GM23338 (cell line): Measurements from ENCODE around the gene OTOG. TPM values are rescaled to one million over a fixed set of nuclear protein-coding genes. Genes with fewer than 3 reads are reported as not detected.

ENCODE experiments used
- ATAC-seq: fragments of 200-7000 bp; cut with Tn5 transposase; 3 replicates; pipeline ENCODE4 v1.9.1; 2020
- DNase-seq: peaks from one replicate; pipeline ENCODE4 v3.0.0-alpha.2; 2015; ENCODE audit warnings: low spot score
- H2AFZ ChIP-seq: fragments of 200-600 bp; sonication (generic); 2 replicates; pipeline ENCODE4 v1.8.0; 2016; ENCODE audit warnings: antibody characterized with exemption, mild to moderate bottlenecking, moderate library complexity
- H3F3A ChIP-seq: fragments of 200-600 bp; sonication (generic); replicated peaks from 2 replicates; pipeline ENCODE4 v1.8.0; 2017; ENCODE audit warnings: antibody characterized with exemption, mixed run types, low read depth
- H3K27ac ChIP-seq: fragments of 200-600 bp; sonication (generic); 2 replicates; pipeline ENCODE4 v1.6.1; 2016; ENCODE audit warnings: low read depth
- H3K27me3 ChIP-seq: fragments of 200-600 bp; sonication (generic); 2 replicates; pipeline ENCODE4 v1.8.0; 2016; ENCODE audit warnings: mild to moderate bottlenecking, mixed run types, moderate library complexity; ENCODE audit not compliant: insufficient read depth
- H3K36me3 ChIP-seq: fragments of 200-600 bp; sonication (generic); 2 replicates; pipeline ENCODE4 v1.8.0; 2016; ENCODE audit warnings: mild to moderate bottlenecking; ENCODE audit not compliant: insufficient read depth
- H3K4me1 ChIP-seq: fragments of 200-600 bp; sonication (generic); 2 replicates; pipeline ENCODE4 v1.8.0; 2016; ENCODE audit warnings: mild to moderate bottlenecking, moderate library complexity; ENCODE audit not compliant: insufficient read depth
- H3K4me2 ChIP-seq: fragments of 200-600 bp; sonication (generic); 2 replicates; pipeline ENCODE4 v1.7.1; 2017; ENCODE audit warnings: mixed run types
- H3K4me3 ChIP-seq: fragments of 200-600 bp; sonication (generic); 2 replicates; pipeline ENCODE4 v1.6.1; 2016; ENCODE audit warnings: mixed run types
- H3K79me2 ChIP-seq: fragments of 200-600 bp; sonication (generic); replicated peaks from 2 replicates; pipeline ENCODE4 v1.8.0; 2017; ENCODE audit warnings: mild to moderate bottlenecking; ENCODE audit not compliant: insufficient read depth
- H3K9me2 ChIP-seq: fragments of 200-600 bp; sonication (generic); 2 replicates; pipeline ENCODE4 v1.8.0; 2017; ENCODE audit not compliant: insufficient read depth
- H4K20me1 ChIP-seq: fragments of 200-600 bp; sonication (generic); replicated peaks from 2 replicates; pipeline ENCODE4 v1.8.0; 2017; ENCODE audit warnings: mild to moderate bottlenecking; ENCODE audit not compliant: insufficient read depth
- H3K27ac Mint-ChIP-seq: 2 replicates; pipeline ENCODE4 v1.8.0; 2020; ENCODE audit warnings: inconsistent platforms, mild to moderate bottlenecking, moderate library complexity, mixed read lengths
- H3K27me3 Mint-ChIP-seq: 3 replicates; pipeline ENCODE4 v1.8.0; 2022; ENCODE audit warnings: low read depth, mild to moderate bottlenecking, moderate library complexity, mixed read lengths, inconsistent platforms; ENCODE audit not compliant: insufficient read depth, poor library complexity
- H3K36me3 Mint-ChIP-seq: 3 replicates; pipeline ENCODE4 v1.8.0; 2021; ENCODE audit warnings: low read depth, mild to moderate bottlenecking, inconsistent platforms, moderate library complexity, mixed read lengths
- H3K4me1 Mint-ChIP-seq: 3 replicates; pipeline ENCODE4 v1.8.0; 2020; ENCODE audit warnings: mild to moderate bottlenecking, inconsistent platforms, mixed read lengths
- H3K4me3 Mint-ChIP-seq: 3 replicates; pipeline ENCODE4 v1.8.0; 2021; ENCODE audit warnings: moderate library complexity, mild to moderate bottlenecking, inconsistent platforms, mixed read lengths
- H3K9me3 Mint-ChIP-seq: 3 replicates; pipeline ENCODE4 v1.8.0; 2020; ENCODE audit warnings: moderate library complexity, mild to moderate bottlenecking, inconsistent platforms, mixed read lengths
- CTCF ChIP-seq, 2 experiments: fragments of 200-600 bp in 1 of 2; sonication (generic) in 1 of 2; conservative IDR thresholded peaks; 2 replicates each; pipeline versions ENCODE4 v1.5.1 to v1.6.1; 2016 to 2017; ENCODE audit warnings: antibody characterized with exemption in 2 of 2, low read depth in 2 of 2, mild to moderate bottlenecking in 2 of 2, moderate library complexity in 1 of 2
- JUNB ChIP-seq: IDR thresholded peaks from one replicate; pipeline ENCODE4 v1.6.1; 2016; ENCODE audit warnings: antibody characterized with exemption; ENCODE audit not compliant: unreplicated experiment
- NANOG ChIP-seq: IDR thresholded peaks from 2 replicates; pipeline ENCODE4 v1.6.1; 2016; ENCODE audit warnings: antibody characterized with exemption, borderline replicate concordance
- POLR2AphosphoS5 ChIP-seq: IDR thresholded peaks from 2 replicates; pipeline ENCODE4 v1.6.1; 2016; ENCODE audit warnings: antibody characterized with exemption, low read depth
- STAT1 ChIP-seq: IDR thresholded peaks from one replicate; pipeline ENCODE4 v1.6.1; 2016; ENCODE audit warnings: antibody characterized with exemption; ENCODE audit not compliant: unreplicated experiment
- ZNF114 ChIP-seq: fragments of 250-450 bp; sonication (Bioruptor Pico); IDR thresholded peaks from 2 replicates; pipeline ENCODE4 v1.5.0; 2020; ENCODE audit warnings: mild to moderate bottlenecking, moderate library complexity
- ZNF331 ChIP-seq: fragments of 250-450 bp; sonication (Bioruptor Pico); IDR thresholded peaks from 2 replicates; pipeline ENCODE4 v1.5.0; 2020; ENCODE audit warnings: low read depth, mild to moderate bottlenecking, moderate library complexity
- polyA plus RNA-seq: library from polyadenylated mRNA; unstranded; fragments of >200 nt; fragmentation: Nextera tagmentation; extraction: Ambion mirVana; gene quantifications from 2 replicates; pipeline ENCODE4 v1.2.1, GENCODE V29; 2016
- total RNA-seq: library from RNA; depleted of rRNA; stranded (reverse); fragments of >200 nt; shearing (Covaris generic); gene quantifications from 2 replicates; pipeline ENCODE4 v1.2.3, GENCODE V29; 2014
- TF ChIP-seq, protein P1 (sequence below): IDR thresholded peaks from 2 replicates; pipeline ENCODE4 v1.6.1; 2016; ENCODE audit warnings: antibody characterized with exemption
- TF ChIP-seq, protein P2 (sequence below): fragments of 250-450 bp; sonication (Bioruptor Pico); IDR thresholded peaks from 2 replicates; pipeline ENCODE4 v1.5.0; 2020; ENCODE audit warnings: mild to moderate bottlenecking, moderate library complexity

The OTOG gene
- total and polyA plus RNA-seq, 2 experiments from 2014 or later = 0.40 to 0.52 TPM

- ATAC-seq = no peak
- H3K9me3 Mint-ChIP-seq = no peaks in the 10 kb centered on the region
- no peaks in the 10 kb centered on the region for H3F3A ChIP-seq
- no peak for DNase-seq
- H3K27me3 ChIP-seq = no peaks in the 10 kb centered on the region
- H3K36me3 ChIP-seq = no peaks in the 10 kb centered on the region
- H3K79me2 ChIP-seq = no peaks in the 10 kb centered on the region
- H3K4me3 Mint-ChIP-seq = no peak overlapping the region
- H3K27ac Mint-ChIP-seq = no peak overlapping the region
- no peak overlapping the region for H3K27ac ChIP-seq
- no peaks in the 10 kb centered on the region for H4K20me1 ChIP-seq
- H3K36me3 Mint-ChIP-seq = no peaks in the 10 kb centered on the region
- peaks cover 25% of the 10 kb centered on the region for H3K4me1 Mint-ChIP-seq
- TF ChIP-seq NANOG = no peak
- TF ChIP-seq, protein P1, sequence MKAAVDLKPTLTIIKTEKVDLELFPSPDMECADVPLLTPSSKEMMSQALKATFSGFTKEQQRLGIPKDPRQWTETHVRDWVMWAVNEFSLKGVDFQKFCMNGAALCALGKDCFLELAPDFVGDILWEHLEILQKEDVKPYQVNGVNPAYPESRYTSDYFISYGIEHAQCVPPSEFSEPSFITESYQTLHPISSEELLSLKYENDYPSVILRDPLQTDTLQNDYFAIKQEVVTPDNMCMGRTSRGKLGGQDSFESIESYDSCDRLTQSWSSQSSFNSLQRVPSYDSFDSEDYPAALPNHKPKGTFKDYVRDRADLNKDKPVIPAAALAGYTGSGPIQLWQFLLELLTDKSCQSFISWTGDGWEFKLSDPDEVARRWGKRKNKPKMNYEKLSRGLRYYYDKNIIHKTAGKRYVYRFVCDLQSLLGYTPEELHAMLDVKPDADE = no peak
- no peak for TF ChIP-seq ZNF114 (CRISPR knock-in tag)
- TF ChIP-seq, protein P2, sequence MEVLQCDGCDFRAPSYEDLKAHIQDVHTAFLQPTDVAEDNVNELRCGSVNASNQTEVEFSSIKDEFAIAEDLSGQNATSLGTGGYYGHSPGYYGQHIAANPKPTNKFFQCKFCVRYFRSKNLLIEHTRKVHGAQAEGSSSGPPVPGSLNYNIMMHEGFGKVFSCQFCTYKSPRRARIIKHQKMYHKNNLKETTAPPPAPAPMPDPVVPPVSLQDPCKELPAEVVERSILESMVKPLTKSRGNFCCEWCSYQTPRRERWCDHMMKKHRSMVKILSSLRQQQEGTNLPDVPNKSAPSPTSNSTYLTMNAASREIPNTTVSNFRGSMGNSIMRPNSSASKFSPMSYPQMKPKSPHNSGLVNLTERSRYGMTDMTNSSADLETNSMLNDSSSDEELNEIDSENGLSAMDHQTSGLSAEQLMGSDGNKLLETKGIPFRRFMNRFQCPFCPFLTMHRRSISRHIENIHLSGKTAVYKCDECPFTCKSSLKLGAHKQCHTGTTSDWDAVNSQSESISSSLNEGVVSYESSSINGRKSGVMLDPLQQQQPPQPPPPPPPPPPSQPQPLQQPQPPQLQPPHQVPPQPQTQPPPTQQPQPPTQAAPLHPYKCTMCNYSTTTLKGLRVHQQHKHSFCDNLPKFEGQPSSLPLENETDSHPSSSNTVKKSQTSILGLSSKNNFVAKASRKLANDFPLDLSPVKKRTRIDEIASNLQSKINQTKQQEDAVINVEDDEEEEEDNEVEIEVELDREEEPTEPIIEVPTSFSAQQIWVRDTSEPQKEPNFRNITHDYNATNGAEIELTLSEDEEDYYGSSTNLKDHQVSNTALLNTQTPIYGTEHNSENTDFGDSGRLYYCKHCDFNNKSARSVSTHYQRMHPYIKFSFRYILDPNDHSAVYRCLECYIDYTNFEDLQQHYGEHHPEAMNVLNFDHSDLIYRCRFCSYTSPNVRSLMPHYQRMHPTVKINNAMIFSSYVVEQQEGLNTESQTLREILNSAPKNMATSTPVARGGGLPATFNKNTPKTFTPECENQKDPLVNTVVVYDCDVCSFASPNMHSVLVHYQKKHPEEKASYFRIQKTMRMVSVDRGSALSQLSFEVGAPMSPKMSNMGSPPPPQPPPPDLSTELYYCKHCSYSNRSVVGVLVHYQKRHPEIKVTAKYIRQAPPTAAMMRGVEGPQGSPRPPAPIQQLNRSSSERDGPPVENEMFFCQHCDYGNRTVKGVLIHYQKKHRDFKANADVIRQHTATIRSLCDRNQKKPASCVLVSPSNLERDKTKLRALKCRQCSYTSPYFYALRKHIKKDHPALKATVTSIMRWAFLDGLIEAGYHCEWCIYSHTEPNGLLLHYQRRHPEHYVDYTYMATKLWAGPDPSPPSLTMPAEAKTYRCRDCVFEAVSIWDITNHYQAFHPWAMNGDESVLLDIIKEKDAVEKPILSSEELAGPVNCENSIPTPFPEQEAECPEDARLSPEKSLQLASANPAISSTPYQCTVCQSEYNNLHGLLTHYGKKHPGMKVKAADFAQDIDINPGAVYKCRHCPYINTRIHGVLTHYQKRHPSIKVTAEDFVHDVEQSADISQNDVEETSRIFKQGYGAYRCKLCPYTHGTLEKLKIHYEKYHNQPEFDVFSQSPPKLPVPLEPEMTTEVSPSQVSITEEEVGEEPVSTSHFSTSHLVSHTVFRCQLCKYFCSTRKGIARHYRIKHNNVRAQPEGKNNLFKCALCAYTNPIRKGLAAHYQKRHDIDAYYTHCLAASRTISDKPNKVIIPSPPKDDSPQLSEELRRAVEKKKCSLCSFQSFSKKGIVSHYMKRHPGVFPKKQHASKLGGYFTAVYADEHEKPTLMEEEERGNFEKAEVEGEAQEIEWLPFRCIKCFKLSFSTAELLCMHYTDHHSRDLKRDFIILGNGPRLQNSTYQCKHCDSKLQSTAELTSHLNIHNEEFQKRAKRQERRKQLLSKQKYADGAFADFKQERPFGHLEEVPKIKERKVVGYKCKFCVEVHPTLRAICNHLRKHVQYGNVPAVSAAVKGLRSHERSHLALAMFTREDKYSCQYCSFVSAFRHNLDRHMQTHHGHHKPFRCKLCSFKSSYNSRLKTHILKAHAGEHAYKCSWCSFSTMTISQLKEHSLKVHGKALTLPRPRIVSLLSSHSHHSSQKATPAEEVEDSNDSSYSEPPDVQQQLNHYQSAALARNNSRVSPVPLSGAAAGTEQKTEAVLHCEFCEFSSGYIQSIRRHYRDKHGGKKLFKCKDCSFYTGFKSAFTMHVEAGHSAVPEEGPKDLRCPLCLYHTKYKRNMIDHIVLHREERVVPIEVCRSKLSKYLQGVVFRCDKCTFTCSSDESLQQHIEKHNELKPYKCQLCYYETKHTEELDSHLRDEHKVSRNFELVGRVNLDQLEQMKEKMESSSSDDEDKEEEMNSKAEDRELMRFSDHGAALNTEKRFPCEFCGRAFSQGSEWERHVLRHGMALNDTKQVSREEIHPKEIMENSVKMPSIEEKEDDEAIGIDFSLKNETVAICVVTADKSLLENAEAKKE (CRISPR knock-in tag) = no peak
- no peak for TF ChIP-seq JUNB
- TF ChIP-seq ZNF331 (CRISPR knock-in tag) = no peak
- TF ChIP-seq STAT1 = no peak
- TF ChIP-seq CTCF (conservative IDR thresholded peaks at IDR 0.05; ENCODE audit: low read depth in 2 of 2) = no peak
- no peak for TF ChIP-seq POLR2AphosphoS5
- H3K4me2 ChIP-seq = no peak overlapping the region
- H3K4me3 ChIP-seq = no peak overlapping the region
- H3K9me2 ChIP-seq = no peaks in the 10 kb centered on the region
- no peak overlapping the region for H2AFZ ChIP-seq
- H3K27me3 Mint-ChIP-seq = peaks cover 1% of the 10 kb centered on the region
- 0 out of 2 replicates have a peak, but pooled peaks cover 5% of the 10 kb centered on the region for H3K4me1 ChIP-seq
Measured at GRCh38 chr11:17537261-17537660, 9.8 kb upstream of the OTOG start.
